HEK293T (cell line): ENCODE results near the gene MANEA.

Experiments
- FOXK2 ChIP-seq: fragments of 450-650 bp; IDR thresholded peaks from 2 replicates; pipeline ENCODE4 v1.6.1; 2016; ENCODE audit warnings: mild to moderate bottlenecking
- HDGF ChIP-seq: fragments of 450-650 bp; IDR thresholded peaks from 2 replicates; pipeline ENCODE4 v1.6.1; 2017; ENCODE audit warnings: antibody characterized with exemption, borderline replicate concordance
- TARDBP ChIP-seq: fragments of 450-650 bp; IDR thresholded peaks from 2 replicates; pipeline ENCODE4 v1.6.1; 2016

DNA sequence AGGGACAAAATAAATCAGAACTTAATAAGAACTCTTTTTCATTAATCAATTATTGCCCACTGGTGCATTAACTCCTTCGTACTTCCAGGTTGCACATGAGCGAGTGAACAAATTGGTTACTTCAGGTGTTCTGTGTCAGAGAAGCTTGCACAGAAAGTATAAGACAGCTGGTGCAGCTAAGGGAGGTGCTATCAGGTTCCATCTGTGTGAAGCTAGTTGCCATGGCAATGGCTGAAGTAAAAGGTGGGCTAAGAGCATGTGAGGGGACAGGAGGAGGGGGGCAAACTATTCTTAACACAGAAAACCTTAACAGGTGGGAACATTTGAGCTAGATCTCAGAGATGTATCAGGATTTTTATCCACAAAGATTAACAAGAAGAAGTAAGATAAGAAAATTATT, 81.6 kb downstream of the MANEA start:
- TF ChIP-seq TARDBP (no peak), FOXK2 (no peak), HDGF (no peak)
